A673 (cell line): ENCODE data around the gene SEMA6A. TPM values are rescaled to one million over a fixed set of nuclear protein-coding genes. Genes with fewer than 3 reads are reported as not detected.

Experiments
- BruUV-seq: library from RNA; stranded (reverse); fragments of 400-500 nt; replicated peaks from 2 replicates; lab custom pipeline; 2021; lab: Mats Ljungman, UMichigan
- CTCF ChIA-PET: fragments of 300-600 bp; sonication (Branson Sonifier 250); formaldehyde crosslinking; loops from one replicate; lab custom pipeline; 2022; ENCODE audit warnings: antibody characterized with exemption; lab: Charles Lee
- POLR2A ChIA-PET: fragments of 300-600 bp; sonication (Branson Sonifier 250); formaldehyde crosslinking; loops from one replicate; lab custom pipeline; 2022; ENCODE audit warnings: antibody characterized with exemption; ENCODE audit not compliant: low non-redundant PET; lab: Charles Lee
- DNase-seq: peaks from one replicate; pipeline ENCODE4 v3.0.0-alpha.2; 2015; ENCODE audit warnings: low spot score
- H3K27ac ChIP-seq: fragments of 200-600 bp; sonication (generic); 2 replicates; pipeline ENCODE4 v1.5.1; 2016; ENCODE audit warnings: mixed run types, low read depth, mild to moderate bottlenecking, mixed read lengths, antibody characterized with exemption, low read length; ENCODE audit not compliant: poor library complexity, severe bottlenecking
- H3K27me3 ChIP-seq: fragments of 200-600 bp; sonication (generic); replicated peaks from 2 replicates; pipeline ENCODE4 v1.6.1; 2017; ENCODE audit warnings: mixed run types, low read depth, mild to moderate bottlenecking, mixed read lengths, antibody characterized with exemption, low read length; ENCODE audit not compliant: insufficient read depth, poor library complexity
- H3K36me3 ChIP-seq: fragments of 200-600 bp; sonication (generic); 2 replicates; pipeline ENCODE4 v1.6.1; 2016; ENCODE audit warnings: mixed run types, mild to moderate bottlenecking, mixed read lengths, antibody characterized with exemption, low read length; ENCODE audit not compliant: insufficient read depth, poor library complexity, severe bottlenecking
- H3K4me1 ChIP-seq: fragments of 200-600 bp; sonication (generic); 2 replicates; pipeline ENCODE4 v1.6.1; 2017; ENCODE audit warnings: mixed run types, mild to moderate bottlenecking, mixed read lengths, antibody characterized with exemption, low read length; ENCODE audit not compliant: insufficient read depth, poor library complexity, severe bottlenecking
- H3K4me3 ChIP-seq: fragments of 200-600 bp; sonication (generic); 2 replicates; pipeline ENCODE4 v1.5.1; 2016; ENCODE audit warnings: low read depth, mixed run types, mild to moderate bottlenecking, mixed read lengths, low read length; ENCODE audit not compliant: poor library complexity, severe bottlenecking
- H3K9me3 ChIP-seq: fragments of 200-600 bp; sonication (generic); 2 replicates; pipeline ENCODE4 v1.6.1; 2016; ENCODE audit warnings: mixed run types, low read depth, mild to moderate bottlenecking, mixed read lengths, antibody characterized with exemption, low read length; ENCODE audit not compliant: poor library complexity, severe bottlenecking
- EZH2 ChIP-seq: fragments of 200-600 bp; sonication (generic); IDR thresholded peaks from 2 replicates; pipeline ENCODE4 v1.6.1; 2017; ENCODE audit warnings: borderline replicate concordance, low read depth, mild to moderate bottlenecking, mixed read lengths, antibody characterized with exemption, low read length; ENCODE audit not compliant: poor library complexity, severe bottlenecking
- intact Hi-C: fragments of 100-400 bp; cut with micrococcal nuclease; formaldehyde crosslinking; loops from one replicate; pipeline ENCODE4 v1.10.0; 2022; ENCODE audit not compliant: unreplicated experiment
- total RNA-seq: library from RNA; stranded (reverse); gene quantifications from 2 replicates; pipeline ENCODE4 v1.2.3, GENCODE V29; 2021
- TF ChIP-seq, protein P1 (sequence below): fragments of 300-800, 200-600 bp; sonication (generic); conservative IDR thresholded peaks from 2 replicates; pipeline ENCODE4 v1.5.1; 2017; ENCODE audit warnings: low read depth, mild to moderate bottlenecking, antibody characterized with exemption, low read length, moderate library complexity, mixed read lengths

The SEMA6A gene
- total RNA-seq, 1 experiment from 2014 or later: 10.6 TPM

DNA sequence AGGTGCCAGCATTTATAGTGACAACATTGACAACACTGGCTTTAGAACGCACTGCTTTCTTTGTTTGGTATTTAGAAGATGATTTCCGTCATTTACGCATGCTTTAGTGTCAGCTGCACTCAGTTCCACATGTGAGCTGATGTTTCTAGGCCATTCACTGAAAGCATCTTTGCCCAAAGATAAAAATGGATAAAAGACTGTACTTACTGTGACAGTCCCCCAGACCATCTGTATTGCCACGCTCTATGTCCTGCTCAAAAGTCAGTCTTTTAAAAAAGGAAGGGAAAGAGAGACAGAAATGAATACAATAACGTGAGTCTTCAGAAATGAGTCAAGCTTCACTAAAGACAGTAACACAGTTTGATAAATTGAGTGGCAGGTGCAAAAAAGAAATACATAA, 99.3 kb downstream of the SEMA6A start:
- H3K4me1 ChIP-seq: no peaks in the 10 kb centered on the region
- H3K9me3 ChIP-seq: peaks cover 6% of the 10 kb centered on the region
- CTCF ChIA-PET: no interaction called here
- no peak for TF ChIP-seq EZH2
- TF ChIP-seq, protein P1, sequence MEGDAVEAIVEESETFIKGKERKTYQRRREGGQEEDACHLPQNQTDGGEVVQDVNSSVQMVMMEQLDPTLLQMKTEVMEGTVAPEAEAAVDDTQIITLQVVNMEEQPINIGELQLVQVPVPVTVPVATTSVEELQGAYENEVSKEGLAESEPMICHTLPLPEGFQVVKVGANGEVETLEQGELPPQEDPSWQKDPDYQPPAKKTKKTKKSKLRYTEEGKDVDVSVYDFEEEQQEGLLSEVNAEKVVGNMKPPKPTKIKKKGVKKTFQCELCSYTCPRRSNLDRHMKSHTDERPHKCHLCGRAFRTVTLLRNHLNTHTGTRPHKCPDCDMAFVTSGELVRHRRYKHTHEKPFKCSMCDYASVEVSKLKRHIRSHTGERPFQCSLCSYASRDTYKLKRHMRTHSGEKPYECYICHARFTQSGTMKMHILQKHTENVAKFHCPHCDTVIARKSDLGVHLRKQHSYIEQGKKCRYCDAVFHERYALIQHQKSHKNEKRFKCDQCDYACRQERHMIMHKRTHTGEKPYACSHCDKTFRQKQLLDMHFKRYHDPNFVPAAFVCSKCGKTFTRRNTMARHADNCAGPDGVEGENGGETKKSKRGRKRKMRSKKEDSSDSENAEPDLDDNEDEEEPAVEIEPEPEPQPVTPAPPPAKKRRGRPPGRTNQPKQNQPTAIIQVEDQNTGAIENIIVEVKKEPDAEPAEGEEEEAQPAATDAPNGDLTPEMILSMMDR: no peak
- intact Hi-C loops: no loop called here
- no peaks in the 10 kb centered on the region for H3K36me3 ChIP-seq
- no peak overlapping the region for H3K4me3 ChIP-seq
- no peaks in the 10 kb centered on the region for H3K27me3 ChIP-seq
- POLR2A ChIA-PET: no interaction called here
- no peak for DNase-seq
- BruUV-seq: no TSS peak
- H3K27ac ChIP-seq: no peak overlapping the region

DNA sequence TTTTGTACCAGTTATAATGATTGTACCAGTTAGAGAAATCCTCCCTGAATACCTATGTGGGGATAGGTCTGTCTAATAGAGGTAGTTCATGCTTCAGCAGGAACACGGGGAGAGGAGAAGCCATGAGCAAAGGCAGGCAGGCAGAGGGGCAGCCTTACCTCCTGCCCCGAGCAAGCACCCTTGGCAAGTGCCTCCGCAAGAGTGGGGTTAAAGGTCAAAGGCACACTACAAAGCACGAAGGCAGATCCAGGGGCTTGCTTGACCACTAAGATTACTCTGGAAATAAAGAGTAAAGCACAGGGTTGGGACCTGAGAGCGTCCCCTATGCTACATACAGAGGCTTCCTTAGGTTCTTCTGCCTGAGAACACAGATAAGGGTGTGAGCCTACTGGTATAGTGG, 100.9 kb downstream of the SEMA6A start:
- ChIA-PET POLR2A (no interaction called here), CTCF (no interaction called here)
- intact Hi-C loops: no loop called here
- Histone ChIP-seq H3K4me1 (no peaks in the 10 kb centered on the region), H3K27ac (no peak overlapping the region), H3K27me3 (no peaks in the 10 kb centered on the region), H3K9me3 (peaks cover 6% of the 10 kb centered on the region), H3K4me3 (no peak overlapping the region), H3K36me3 (no peaks in the 10 kb centered on the region)
- BruUV-seq: no TSS peak
- TF ChIP-seq EZH2: no peak
- TF ChIP-seq, protein P1: no peak
- no peak for DNase-seq

DNA sequence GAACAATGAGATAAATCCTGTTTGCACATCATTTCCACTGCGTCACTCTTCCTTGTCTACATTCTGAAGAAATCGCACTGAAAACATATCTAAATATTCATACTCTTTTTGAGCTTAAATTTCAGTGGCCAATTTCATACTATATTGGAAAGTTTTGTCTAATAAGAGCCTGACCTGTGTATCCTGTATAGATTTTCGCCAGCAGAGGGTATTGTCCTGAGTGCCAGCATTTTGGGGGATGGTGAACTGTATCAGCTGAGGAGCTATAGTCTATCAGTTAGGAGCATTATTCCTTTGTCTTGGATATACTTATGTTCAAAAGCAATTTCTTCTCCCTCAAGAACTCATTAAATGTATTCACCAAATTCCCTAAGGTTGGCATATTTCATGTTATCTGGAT, 102.3 kb downstream of the SEMA6A start:
- no peak for DNase-seq
- TF ChIP-seq, protein P1: no peak
- TF ChIP-seq EZH2: no peak
- intact Hi-C loops: no loop called here
- Histone ChIP-seq H3K4me3 (no peak overlapping the region), H3K27ac (no peak overlapping the region), H3K9me3 (peaks cover 6% of the 10 kb centered on the region), H3K36me3 (no peaks in the 10 kb centered on the region), H3K4me1 (no peaks in the 10 kb centered on the region), H3K27me3 (no peaks in the 10 kb centered on the region)
- no TSS peak for BruUV-seq
- ChIA-PET POLR2A (interaction anchor here (0.6 kb wide), 1 partner anchor 513 kb away, joined by 3 read pairs; no protein-coding TSS in a partner anchor), CTCF (no interaction called here)
